HG02642 (cell line): ENCODE measurements around the gene C16orf87.
"Not testable (repeated sequence)": the region's sequence is repeated elsewhere in the genome, so short reads cannot be mapped to it uniquely, and the experiment has no call there.

Source experiments
- ATAC-seq: cut with Tn5 transposase; IDR thresholded peaks from one replicate; pipeline ENCODE4 v1.9.1; 2021; ENCODE audit warnings: mild to moderate bottlenecking; ENCODE audit not compliant: unreplicated experiment, poor library complexity

C16orf87 gene

GRCh38 chr16:46803373-46803772 lies 27.6 kb downstream of the C16orf87 start:
- ATAC-seq: no peak

- no peak for ATAC-seq
Observed at GRCh38 chr16:46801428-46802049, 29.4 kb downstream of the C16orf87 start.

GRCh38 chr16:46800494-46800893 lies 30.5 kb downstream of the C16orf87 start:
- no peak for ATAC-seq

- ATAC-seq: no peak
Observed at GRCh38 chr16:46797501-46797900, 33.5 kb downstream of the C16orf87 start.

GRCh38 chr16:46796764-46797269 lies 34.2 kb downstream of the C16orf87 start:
- ATAC-seq: no peak

- ATAC-seq: no peak
Observed at GRCh38 chr16:46793841-46794240, 37.1 kb downstream of the C16orf87 start.

- no peak for ATAC-seq
Observed at GRCh38 chr16:46790599-46791270, 40.2 kb downstream of the C16orf87 start.

GRCh38 chr16:46789499-46790414 lies 41.2 kb downstream of the C16orf87 start:
- ATAC-seq: peak; percentile 93

GRCh38 chr16:46788891-46789474 lies 42.0 kb downstream of the C16orf87 start:
- ATAC-seq: no peak

- no peak for ATAC-seq
Observed at GRCh38 chr16:46787909-46788308, 43.1 kb downstream of the C16orf87 start.

- ATAC-seq: no peak
Observed at GRCh38 chr16:46785076-46785845, 45.7 kb downstream of the C16orf87 start.

GRCh38 chr16:46784569-46784968 lies 46.4 kb downstream of the C16orf87 start:
- ATAC-seq: not testable (repeated sequence)

- no peak for ATAC-seq
Observed at GRCh38 chr16:46783800-46784199, 47.2 kb downstream of the C16orf87 start.

GRCh38 chr16:46782320-46782719 lies 48.7 kb downstream of the C16orf87 start:
- no peak for ATAC-seq

- no peak for ATAC-seq
Observed at GRCh38 chr16:46777804-46778203, 53.2 kb downstream of the C16orf87 start.

GRCh38 chr16:46775214-46775613 lies 55.8 kb downstream of the C16orf87 start:
- ATAC-seq: no peak

- ATAC-seq: peak; percentile 72
Observed at GRCh38 chr16:46774743-46775177, 56.2 kb downstream of the C16orf87 start.

- no peak for ATAC-seq
Observed at GRCh38 chr16:46772463-46772862, 58.5 kb downstream of the C16orf87 start.

- no peak for ATAC-seq
Observed at GRCh38 chr16:46768809-46769208, 62.2 kb downstream of the C16orf87 start.

- no peak for ATAC-seq
Observed at GRCh38 chr16:46765050-46765449, 65.9 kb downstream of the C16orf87 start.
